Right cardiac atrium (tissue), 5 donors: ENCODE measurements around the gene ASTN2. TPM values are rescaled to one million over a fixed set of nuclear protein-coding genes. Genes with fewer than 3 reads are reported as not detected.

Source experiments
- ATAC-seq, 2 donors: fragments of 200-7000 bp; cut with Tn5 transposase; one replicate each; pipeline versions ENCODE4 v1.8.0 to v1.9.1; 2020; ENCODE audit warnings: moderate library complexity in 2 of 2, mild to moderate bottlenecking in 1 of 2
- DNase-seq, 3 donors: peaks; one replicate each; pipeline ENCODE4 v3.0.0-alpha.2; 2020
- H3K27ac ChIP-seq: one replicate; pipeline ENCODE4 v1.5.1; 2013; ENCODE audit warnings: mild to moderate bottlenecking, low read length, control low read depth, moderate library complexity
- H3K27me3 ChIP-seq: one replicate; pipeline ENCODE4 v1.6.1; 2013; ENCODE audit not compliant: control insufficient read depth, insufficient read depth
- H3K4me1 ChIP-seq: one replicate; pipeline ENCODE4 v1.6.1; 2013; ENCODE audit warnings: low read length; ENCODE audit not compliant: control insufficient read depth, insufficient read depth
- H3K4me3 ChIP-seq: one replicate; pipeline ENCODE4 v1.5.1; 2013; ENCODE audit warnings: low read length, control low read depth
- H3K9me3 ChIP-seq: one replicate; pipeline ENCODE4 v1.6.1; 2013; ENCODE audit warnings: low read length; ENCODE audit not compliant: control insufficient read depth
- WGBS: extraction: QIAGEN DNeasy Blood & Tissue Kit; methylation state at CpG from one replicate; pipeline ENCODE4 v1.1.7; 2013; 5-methylcytosine and 5-hydroxymethylcytosine counted together
- intact Hi-C, 4 donors: fragments of 100-400 bp; cut with DNase I; formaldehyde crosslinking; loops; one replicate each; pipeline versions ENCODE4 v1.11.0 to v1.14.0; 2022 to 2023
- polyA plus RNA-seq: library from polyadenylated mRNA; stranded (reverse); fragments of 200-250 nt; gene quantifications from one replicate; pipeline ENCODE4 v1.2.3, GENCODE V29; 2013
- total RNA-seq, 4 donors: library from RNA; stranded (reverse); fragmentation: NEBNext Ultra II Directional; extraction: Animal tissue kit (Norgen Biotek cat#: 25700); gene quantifications; one replicate each; pipeline ENCODE4 v1.2.1, GENCODE V29; 2021
- donor health status: healthy with polysubstance abuse.
- donor health status: DM: no; HTN: yes; CAD: no.
- donor health status: DM: no; HTN: no; CAD: no.
- donor health status: DM: no; HTN: yes; CAD: no; lungs with severe emphysema.
- donor health status: DM: yes; HTN: yes; CAD: no.

The ASTN2 gene
- total and polyA plus RNA-seq, 5 donors, result 18.1 to 79.3 (median 59.8) TPM

DNA sequence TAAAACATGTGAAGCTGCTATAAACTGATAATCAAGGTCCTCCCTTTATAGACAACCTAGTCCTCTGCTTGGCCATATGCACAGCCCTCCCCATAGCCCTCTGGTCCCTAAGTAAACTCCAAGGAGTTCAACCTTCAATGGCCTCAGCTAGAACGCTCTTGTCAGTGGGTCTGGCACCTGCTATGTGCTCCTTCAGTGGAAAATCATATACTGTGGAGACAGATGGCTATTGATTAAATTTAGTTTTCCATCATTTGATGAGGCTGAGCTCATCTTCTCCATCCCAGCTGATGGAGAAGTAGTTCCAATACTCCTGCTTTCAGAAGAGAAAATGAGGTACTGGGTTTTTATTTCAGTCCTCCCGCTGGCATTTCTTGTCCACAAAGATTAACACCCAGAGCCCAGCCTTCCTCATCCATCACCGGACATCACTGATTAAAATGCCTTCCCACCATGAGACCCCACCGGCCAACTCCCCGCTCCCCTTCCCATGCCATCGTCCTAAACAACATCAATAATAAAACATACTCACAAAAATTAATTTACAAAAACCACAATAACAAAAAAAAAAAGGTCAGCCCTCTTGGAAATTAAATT is 593.1 kb downstream of the ASTN2 start:
- H3K27ac ChIP-seq, result no peak overlapping the region
- no peaks in the 10 kb centered on the region for H3K4me1 ChIP-seq
- WGBS, result 74% methylated on average over 6 of the region's 6 CpGs
- H3K9me3 ChIP-seq, result no peaks in the 10 kb centered on the region
- H3K4me3 ChIP-seq, result no peak overlapping the region
- no peak for DNase-seq
- no peaks in the 10 kb centered on the region for H3K27me3 ChIP-seq
- no peak for ATAC-seq
- intact Hi-C loops, result no loop called here

DNA sequence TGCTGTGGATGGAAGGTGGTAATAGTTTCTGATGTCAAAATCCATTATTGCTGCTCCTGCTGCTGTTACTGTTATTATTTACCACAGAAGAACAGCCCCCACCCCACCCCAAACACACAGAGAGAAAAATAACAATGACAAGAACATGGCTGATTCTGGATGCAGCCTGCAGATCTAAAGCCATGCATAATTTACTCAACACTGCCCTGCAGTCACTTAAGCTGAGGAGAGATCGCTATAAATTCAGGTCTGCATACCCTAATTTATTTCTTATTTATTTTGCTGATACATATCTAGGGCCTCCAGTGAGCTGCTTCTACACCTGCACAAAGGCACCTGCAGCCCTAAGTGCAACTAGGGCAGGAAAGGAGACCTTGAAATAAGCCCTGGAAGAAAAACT is 595.7 kb downstream of the ASTN2 start:
- Histone ChIP-seq H3K4me3 (no peak overlapping the region), H3K27me3 (no peaks in the 10 kb centered on the region), H3K4me1 (no peaks in the 10 kb centered on the region), H3K9me3 (no peaks in the 10 kb centered on the region), H3K27ac (no peak overlapping the region)
- no peak for DNase-seq
- intact Hi-C loops, result no loop called here
- ATAC-seq, result no peak
- 73% methylated on average over 1 of the region's 1 CpG for WGBS

DNA sequence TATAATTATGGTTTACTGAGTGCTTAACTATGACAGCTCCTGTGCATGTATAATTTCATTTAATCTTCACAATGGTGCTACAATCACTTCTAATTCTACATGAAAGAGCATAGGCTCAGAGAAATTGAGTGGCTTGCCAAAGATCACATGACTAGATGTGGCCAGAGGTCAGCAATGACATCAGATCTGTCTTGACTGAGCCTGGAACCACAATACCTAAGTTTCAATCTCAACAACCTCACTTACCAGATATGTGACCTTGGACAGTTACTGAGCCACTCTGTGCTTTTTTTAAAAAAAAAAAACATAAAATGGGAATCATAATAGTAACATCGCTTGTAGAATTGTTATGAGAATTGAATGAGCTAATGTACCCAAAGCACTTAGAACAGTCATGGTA is 597.1 kb downstream of the ASTN2 start:
- DNase-seq (no peak), ATAC-seq (no peak)
- no peaks in the 10 kb centered on the region for H3K4me1 ChIP-seq
- H3K9me3 ChIP-seq, result no peaks in the 10 kb centered on the region
- 88% methylated on average over 1 of the region's 1 CpG for WGBS
- no peaks in the 10 kb centered on the region for H3K27me3 ChIP-seq
- intact Hi-C loops, result no loop called here
- H3K4me3 ChIP-seq, result no peak overlapping the region
- H3K27ac ChIP-seq, result no peak overlapping the region

DNA sequence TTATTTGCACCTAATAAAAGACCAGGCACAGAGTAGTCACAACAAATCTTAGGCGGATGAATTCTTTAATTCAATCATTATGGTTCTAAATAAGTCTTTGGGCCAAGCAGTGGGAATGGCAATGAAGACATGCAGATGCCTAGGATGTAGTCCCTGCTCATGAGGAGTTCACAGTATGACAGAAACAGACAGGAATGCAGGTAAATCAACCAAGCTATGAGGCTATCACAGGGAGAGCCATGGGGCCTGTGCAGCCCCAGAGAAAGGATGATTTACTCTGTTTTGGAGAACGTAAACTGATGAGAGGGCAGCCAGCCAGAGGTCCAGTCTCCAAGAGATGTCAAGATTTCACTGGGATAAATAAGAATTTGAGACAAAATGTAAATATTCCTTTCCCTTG is 598.4 kb downstream of the ASTN2 start:
- no peak for ATAC-seq

DNA sequence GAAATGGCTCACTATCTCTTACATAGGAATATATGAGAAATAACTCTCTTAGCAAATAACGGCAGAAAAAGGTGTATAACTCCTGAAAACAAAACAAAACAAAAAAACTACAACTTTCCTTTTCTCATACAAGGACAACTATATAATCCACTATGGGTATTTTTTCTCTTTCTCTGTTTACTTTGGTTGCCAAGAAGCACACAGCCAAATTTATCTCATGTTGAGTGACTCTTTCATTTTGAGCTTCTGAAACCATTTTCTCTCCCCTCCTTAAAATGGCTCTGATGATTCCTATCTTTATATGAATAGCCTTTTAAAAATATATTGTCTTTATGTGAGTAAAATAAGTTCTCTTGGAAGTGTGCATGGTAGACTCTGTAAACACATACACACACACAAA is 599.0 kb downstream of the ASTN2 start:
- DNase-seq, result no peak
- WGBS, result 80% methylated on average over 1 of the region's 1 CpG
- ATAC-seq, result no peak
- no peak overlapping the region for H3K27ac ChIP-seq
- H3K27me3 ChIP-seq, result no peaks in the 10 kb centered on the region
- intact Hi-C loops, result no loop called here
- H3K9me3 ChIP-seq, result no peaks in the 10 kb centered on the region
- H3K4me1 ChIP-seq, result no peaks in the 10 kb centered on the region
- H3K4me3 ChIP-seq, result no peak overlapping the region

More for the DNA sequence above, 598.4 kb downstream of the ASTN2 start:
- Histone ChIP-seq H3K4me3 (no peak overlapping the region), H3K27me3 (no peaks in the 10 kb centered on the region), H3K9me3 (no peaks in the 10 kb centered on the region), H3K4me1 (no peaks in the 10 kb centered on the region), H3K27ac (no peak overlapping the region)
- DNase-seq, result no peak
- WGBS, result 92% methylated on average over 2 of the region's 2 CpGs
- intact Hi-C loops, result no loop called here

DNA sequence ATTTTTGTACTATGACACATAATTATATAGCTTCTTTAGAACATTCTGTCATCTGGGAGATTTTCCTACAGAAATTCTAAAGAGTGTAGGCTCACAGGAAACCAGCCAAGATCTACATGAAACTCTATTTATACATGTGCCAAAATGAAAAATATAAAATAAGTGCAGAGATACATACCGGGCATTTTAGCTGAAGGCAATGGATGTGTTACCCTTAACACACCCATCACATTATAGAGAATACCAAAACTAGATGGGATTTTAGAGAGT is 601.9 kb downstream of the ASTN2 start:
- Histone ChIP-seq H3K27me3 (no peaks in the 10 kb centered on the region), H3K4me1 (no peaks in the 10 kb centered on the region), H3K9me3 (no peaks in the 10 kb centered on the region), H3K4me3 (no peak overlapping the region), H3K27ac (no peak overlapping the region)
- ATAC-seq (no peak), DNase-seq (no peak)
- intact Hi-C loops, result no loop called here
- 53% methylated on average over 1 of the region's 1 CpG for WGBS

DNA sequence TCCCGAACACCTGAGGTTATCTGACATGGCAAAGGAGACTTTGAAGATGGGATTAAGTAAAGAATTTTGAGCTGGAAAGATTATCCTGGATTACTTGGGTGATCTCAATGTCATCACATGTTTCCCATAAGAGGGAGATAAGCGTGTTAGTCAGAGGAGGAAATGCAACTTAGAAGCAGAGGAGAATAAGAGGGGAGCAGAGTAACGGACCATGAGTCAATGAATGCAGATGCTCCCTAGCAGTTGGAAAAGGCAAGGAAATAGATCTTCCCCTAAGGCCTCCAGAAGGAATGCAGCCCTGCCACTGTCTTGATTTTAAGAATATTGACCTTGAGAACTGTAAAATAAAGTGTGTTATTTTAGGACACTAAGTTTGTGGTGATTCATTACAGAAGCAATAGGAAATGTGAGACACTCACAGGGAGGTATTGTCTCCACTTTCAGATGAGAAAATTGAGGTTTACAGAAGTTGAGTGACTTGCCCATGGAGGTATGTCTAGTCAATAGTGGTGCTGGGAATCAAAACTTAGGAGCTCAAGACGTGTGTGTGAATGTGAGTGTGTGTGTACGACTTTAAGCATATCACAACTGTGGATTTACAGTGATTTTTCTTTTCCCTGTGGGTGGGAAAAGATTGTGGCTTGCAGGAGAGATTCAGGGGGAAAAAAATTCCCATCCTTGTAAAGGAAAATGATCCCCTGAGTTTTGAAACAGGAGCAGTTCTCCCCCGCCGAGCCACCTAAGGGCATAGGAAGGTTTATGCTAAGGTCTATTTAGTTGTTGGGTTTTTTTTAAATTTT is 602.4 kb downstream of the ASTN2 start:
- H3K4me3 ChIP-seq, result no peak overlapping the region
- 69% methylated on average over 7 of the region's 7 CpGs for WGBS
- ATAC-seq, result no peak
- H3K4me1 ChIP-seq, result no peaks in the 10 kb centered on the region
- DNase-seq, result no peak
- H3K9me3 ChIP-seq, result no peaks in the 10 kb centered on the region
- intact Hi-C loops, result no loop called here
- no peak overlapping the region for H3K27ac ChIP-seq
- no peaks in the 10 kb centered on the region for H3K27me3 ChIP-seq

DNA sequence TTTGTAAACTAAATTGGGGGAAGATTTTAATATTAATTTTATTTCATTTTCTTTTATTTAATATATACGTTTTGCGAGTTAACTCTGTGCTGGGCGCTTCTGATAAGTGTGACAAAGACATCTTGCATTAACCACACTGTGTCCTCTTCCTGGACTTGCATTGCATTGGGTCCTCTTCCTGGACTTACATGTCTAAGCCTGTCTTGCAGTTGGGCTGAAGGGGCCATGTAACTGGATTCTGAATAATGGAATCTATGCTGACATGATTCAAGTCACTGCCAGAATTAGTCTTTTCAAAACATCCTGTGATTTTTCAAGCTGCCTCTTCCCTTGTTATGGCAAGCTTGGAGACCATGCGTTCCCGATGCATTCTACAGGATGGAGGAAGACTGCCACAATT is 605.2 kb downstream of the ASTN2 start:
- no peaks in the 10 kb centered on the region for H3K27me3 ChIP-seq
- no peak overlapping the region for H3K27ac ChIP-seq
- no peak overlapping the region for H3K4me3 ChIP-seq
- intact Hi-C loops, result no loop called here
- ATAC-seq (no peak), DNase-seq (no peak)
- H3K4me1 ChIP-seq, result no peaks in the 10 kb centered on the region
- H3K9me3 ChIP-seq, result no peaks in the 10 kb centered on the region
- 64% methylated on average over 5 of the region's 5 CpGs for WGBS

DNA sequence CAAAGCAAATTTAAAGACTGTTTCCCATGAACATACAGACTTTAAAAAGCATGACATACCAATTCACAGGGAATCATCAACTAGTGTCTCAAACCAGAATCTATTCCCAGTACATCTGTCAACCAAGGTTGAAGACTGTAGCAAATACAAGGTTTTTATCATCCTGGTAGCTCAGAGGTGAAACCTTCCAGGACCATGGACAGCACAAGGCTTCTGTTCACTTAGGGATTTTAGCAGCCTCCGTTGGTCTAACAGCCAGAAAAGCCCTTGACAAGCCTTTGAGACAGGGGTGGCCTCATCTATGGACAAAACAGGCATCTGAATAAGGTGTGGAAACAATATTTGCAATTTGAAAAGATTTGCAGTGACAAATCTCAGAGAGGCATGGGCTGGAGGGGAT is 608.8 kb downstream of the ASTN2 start:
- WGBS, result 11% methylated on average over 1 of the region's 1 CpG

DNA sequence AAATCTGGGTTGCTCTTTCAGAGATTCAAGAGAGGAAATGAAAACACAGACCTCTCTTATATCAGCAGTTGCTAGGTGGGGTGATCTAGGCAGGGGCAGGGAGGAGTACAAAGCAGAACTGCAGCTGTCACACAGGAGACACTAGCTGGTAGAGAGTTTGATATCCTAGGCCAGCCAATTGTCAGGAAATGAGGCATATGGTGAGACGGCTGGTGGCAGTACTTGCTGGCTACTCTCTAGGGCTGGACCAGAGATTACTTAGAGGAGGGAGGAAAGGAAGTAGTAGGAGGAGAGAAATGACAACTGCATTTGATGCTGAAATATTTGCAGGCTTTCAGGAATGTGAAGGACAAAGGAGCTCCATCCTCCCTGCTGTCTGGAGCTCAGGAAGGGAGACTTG is 614.0 kb downstream of the ASTN2 start:
- Histone ChIP-seq H3K9me3 (no peaks in the 10 kb centered on the region), H3K4me1 (no peaks in the 10 kb centered on the region), H3K4me3 (no peak overlapping the region), H3K27ac (no peak overlapping the region), H3K27me3 (no peaks in the 10 kb centered on the region)
- DNase-seq (no peak), ATAC-seq (peak; percentile 40 to 81)
- WGBS, result 9% methylated on average over 1 of the region's 1 CpG
- intact Hi-C loops, result no loop called here

More for the DNA sequence above, 608.8 kb downstream of the ASTN2 start:
- H3K27me3 ChIP-seq, result no peaks in the 10 kb centered on the region
- H3K4me1 ChIP-seq, result no peaks in the 10 kb centered on the region
- no peaks in the 10 kb centered on the region for H3K9me3 ChIP-seq
- DNase-seq (no peak), ATAC-seq (no peak)
- H3K27ac ChIP-seq, result no peak overlapping the region
- intact Hi-C loops, result no loop called here
- H3K4me3 ChIP-seq, result no peak overlapping the region

DNA sequence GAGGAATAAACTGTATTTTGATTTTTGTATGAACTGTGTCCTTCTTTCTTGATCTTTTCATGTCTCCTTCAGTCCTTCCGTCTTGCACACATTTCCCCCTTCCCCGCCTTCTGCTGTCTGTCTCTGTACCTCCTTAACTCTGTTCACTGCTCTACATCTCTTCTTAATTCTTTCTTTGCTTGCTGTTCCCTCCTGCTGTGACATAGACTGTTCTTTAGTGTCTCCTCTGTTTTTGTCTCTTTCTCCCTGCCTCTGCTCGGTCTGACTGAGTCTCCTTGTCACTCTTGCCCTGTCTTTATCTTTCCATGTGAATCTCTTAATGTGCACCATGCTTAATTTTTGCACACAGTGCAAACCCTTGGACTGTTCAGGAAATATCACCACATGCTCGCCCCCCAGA is 614.8 kb downstream of the ASTN2 start:
- no peak for ATAC-seq
- WGBS, result 72% methylated on average over 4 of the region's 4 CpGs
- H3K4me1 ChIP-seq, result peaks cover 2% of the 10 kb centered on the region
- H3K27ac ChIP-seq, result no peak overlapping the region
- intact Hi-C loops, result no loop called here
- no peaks in the 10 kb centered on the region for H3K9me3 ChIP-seq
- DNase-seq, result no peak
- no peak overlapping the region for H3K4me3 ChIP-seq
- no peaks in the 10 kb centered on the region for H3K27me3 ChIP-seq

DNA sequence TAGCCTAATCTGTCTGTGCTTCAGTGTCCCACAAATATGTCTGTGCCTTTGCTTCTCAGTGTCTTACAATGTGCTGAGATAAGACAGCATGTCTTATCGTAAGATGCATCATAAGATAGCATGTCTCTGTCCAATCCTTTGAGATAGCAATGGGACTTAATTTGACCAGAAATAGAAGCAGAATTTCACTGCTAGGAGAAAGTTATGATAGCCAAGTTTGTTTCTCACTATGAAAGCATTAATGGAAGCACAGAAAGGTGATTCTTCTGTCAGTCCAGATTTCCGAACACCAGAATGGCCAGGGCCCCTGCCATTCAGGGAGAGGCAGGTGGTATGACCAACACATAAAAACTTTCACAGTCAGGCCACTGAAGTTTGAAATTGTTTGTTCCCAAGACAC is 616.3 kb downstream of the ASTN2 start:
- H3K27me3 ChIP-seq, result no peaks in the 10 kb centered on the region
- 82% methylated on average over 2 of the region's 2 CpGs for WGBS
- no peaks in the 10 kb centered on the region for H3K9me3 ChIP-seq
- no peak for ATAC-seq
- H3K4me1 ChIP-seq, result peaks cover 2% of the 10 kb centered on the region
- intact Hi-C loops, result no loop called here
- H3K4me3 ChIP-seq, result no peak overlapping the region
- no peak overlapping the region for H3K27ac ChIP-seq
- no peak for DNase-seq
